ENCODE measurements around the gene LHPP. TPM values are rescaled to one million over a fixed set of nuclear protein-coding genes. Genes with fewer than 3 reads are reported as not detected.

LHPP gene
- total RNA-seq, 4 donors from 2014 or later: 12.3 to 25.0 (median 16.2) TPM

DNA sequence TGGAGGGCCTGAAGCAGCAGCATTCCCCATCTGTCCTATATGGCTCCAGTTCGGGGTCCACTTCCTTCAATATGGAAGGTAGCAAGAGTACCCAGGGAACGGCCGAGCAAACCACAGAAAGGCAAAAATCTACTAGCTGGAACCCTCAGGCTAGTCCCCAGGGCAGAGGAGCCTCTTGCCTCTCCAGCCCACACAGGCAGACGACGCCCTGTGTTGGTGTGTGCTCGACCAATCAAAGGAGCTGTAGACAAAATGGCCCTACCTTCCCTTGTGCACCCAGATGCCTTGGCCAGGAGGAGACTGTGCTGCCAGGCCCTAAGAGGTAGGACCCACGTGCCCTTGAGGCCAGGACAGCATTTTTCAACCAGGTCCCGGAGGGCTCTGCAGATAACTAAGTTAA is 191.1 kb downstream of the LHPP start:
- no CpG with 5 or more reads among the region's 8 CpGs for WGBS, 2 donors (ENCODE audit: low coverage in 1 of 2)
- no peak overlapping the region for H3K4me3 ChIP-seq
- H3K9me3 ChIP-seq: no peaks in the 10 kb centered on the region
- H3K27me3 ChIP-seq: no peaks in the 10 kb centered on the region
- peaks cover 0 to 78% (median 23%) of the 10 kb centered on the region in 3 donors for H3K4me1 ChIP-seq
- ATAC-seq: no peak
- H3K27ac ChIP-seq: peak overlapping the region in 2 of 4 donors; percentile 27 to 55
- TF ChIP-seq POLR2AphosphoS5 (IDR thresholded peaks at IDR 0.05) (no peak), EP300 (IDR thresholded peaks at IDR 0.05) (no peak), POLR2A (IDR thresholded peaks at IDR 0.05) (no peak)
- TF ChIP-seq, protein P1, sequence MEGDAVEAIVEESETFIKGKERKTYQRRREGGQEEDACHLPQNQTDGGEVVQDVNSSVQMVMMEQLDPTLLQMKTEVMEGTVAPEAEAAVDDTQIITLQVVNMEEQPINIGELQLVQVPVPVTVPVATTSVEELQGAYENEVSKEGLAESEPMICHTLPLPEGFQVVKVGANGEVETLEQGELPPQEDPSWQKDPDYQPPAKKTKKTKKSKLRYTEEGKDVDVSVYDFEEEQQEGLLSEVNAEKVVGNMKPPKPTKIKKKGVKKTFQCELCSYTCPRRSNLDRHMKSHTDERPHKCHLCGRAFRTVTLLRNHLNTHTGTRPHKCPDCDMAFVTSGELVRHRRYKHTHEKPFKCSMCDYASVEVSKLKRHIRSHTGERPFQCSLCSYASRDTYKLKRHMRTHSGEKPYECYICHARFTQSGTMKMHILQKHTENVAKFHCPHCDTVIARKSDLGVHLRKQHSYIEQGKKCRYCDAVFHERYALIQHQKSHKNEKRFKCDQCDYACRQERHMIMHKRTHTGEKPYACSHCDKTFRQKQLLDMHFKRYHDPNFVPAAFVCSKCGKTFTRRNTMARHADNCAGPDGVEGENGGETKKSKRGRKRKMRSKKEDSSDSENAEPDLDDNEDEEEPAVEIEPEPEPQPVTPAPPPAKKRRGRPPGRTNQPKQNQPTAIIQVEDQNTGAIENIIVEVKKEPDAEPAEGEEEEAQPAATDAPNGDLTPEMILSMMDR (IDR thresholded peaks at IDR 0.05): no peak
- peaks cover 0 to 14% of the 10 kb centered on the region in 2 donors for H3K36me3 ChIP-seq

GRCh38 chr10:124653311-124653710 is 191.7 kb downstream of the LHPP start:
- no CpG with 5 or more reads among the region's 7 CpGs for WGBS, 2 donors (ENCODE audit: low coverage in 1 of 2)
- Histone ChIP-seq H3K4me3 (no peak overlapping the region), H3K36me3 (peaks cover 0 to 14% of the 10 kb centered on the region in 2 donors), H3K27me3 (no peaks in the 10 kb centered on the region), H3K4me1 (peaks cover 0 to 78% (median 17%) of the 10 kb centered on the region in 3 donors), H3K9me3 (no peaks in the 10 kb centered on the region), H3K27ac (peak overlapping the region in 3 of 4 donors; percentile 27 to 55 (median 52))
- no peak for ATAC-seq
- TF ChIP-seq POLR2AphosphoS5 (IDR thresholded peaks at IDR 0.05): no peak

- H3K4me1 ChIP-seq: peaks cover 0 to 76% (median 10%) of the 10 kb centered on the region in 3 donors
- ATAC-seq: peak; percentile 75
- no peaks in the 10 kb centered on the region for H3K27me3 ChIP-seq
- H3K36me3 ChIP-seq: peaks cover 0 to 14% of the 10 kb centered on the region in 2 donors
- TF ChIP-seq POLR2A (IDR thresholded peaks at IDR 0.05) (no peak), POLR2AphosphoS5 (IDR thresholded peaks at IDR 0.05) (no peak)
- WGBS, 2 donors (ENCODE audit: low coverage in 1 of 2): 61 to 70% methylated on average over 11 of the region's 17 CpGs
- peak overlapping the region in 3 of 4 donors; percentile 52 to 55 (median 53) for H3K27ac ChIP-seq
- H3K9me3 ChIP-seq: no peaks in the 10 kb centered on the region
- no peak overlapping the region for H3K4me3 ChIP-seq
These were observed 192.4 kb downstream of the LHPP start for GRCh38 chr10:124653811-124654651.

DNA sequence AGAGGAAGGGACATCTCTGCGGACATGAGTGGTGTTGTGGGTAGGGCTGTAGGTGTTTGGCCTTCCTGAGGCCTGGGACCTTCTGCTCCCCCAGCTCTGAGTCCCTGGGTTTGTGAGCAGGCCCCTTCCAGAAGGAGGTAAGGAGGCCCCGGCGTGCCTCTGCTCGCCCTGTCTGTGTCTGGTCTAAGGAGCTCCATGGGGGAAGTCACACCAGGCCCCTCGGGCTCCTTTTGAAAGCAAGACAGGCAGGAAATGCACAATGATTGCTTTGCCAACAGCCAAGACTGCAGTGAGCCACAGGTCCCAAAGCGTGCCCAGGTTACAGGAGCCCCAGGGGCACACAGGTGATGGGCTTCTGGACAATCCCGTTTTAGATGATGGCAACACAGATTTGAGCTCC is 193.1 kb downstream of the LHPP start:
- H3K4me3 ChIP-seq: no peak overlapping the region
- TF ChIP-seq, protein P1 (IDR thresholded peaks at IDR 0.05): no peak
- TF ChIP-seq EP300 (IDR thresholded peaks at IDR 0.05) (no peak), POLR2AphosphoS5 (IDR thresholded peaks at IDR 0.05) (no peak), POLR2A (IDR thresholded peaks at IDR 0.05) (no peak)
- 80% methylated on average over 1 of the region's 7 CpGs; no CpG with 5 or more reads in 1 of the 2 donors for WGBS, 2 donors (ENCODE audit: low coverage in 1 of 2)
- ATAC-seq: no peak
- peaks cover 0 to 75% (median 4%) of the 10 kb centered on the region in 3 donors for H3K4me1 ChIP-seq
- H3K36me3 ChIP-seq: peaks cover 0 to 14% of the 10 kb centered on the region in 2 donors
- H3K9me3 ChIP-seq: no peaks in the 10 kb centered on the region
- peak overlapping the region in 3 of 4 donors; percentile 41 to 55 (median 53) for H3K27ac ChIP-seq
- H3K27me3 ChIP-seq: no peaks in the 10 kb centered on the region

GRCh38 chr10:124655191-124656112 is 193.8 kb downstream of the LHPP start:
- Histone ChIP-seq H3K4me3 (no peak overlapping the region), H3K36me3 (peaks cover 0 to 14% of the 10 kb centered on the region in 2 donors), H3K9me3 (no peaks in the 10 kb centered on the region), H3K27me3 (no peaks in the 10 kb centered on the region), H3K4me1 (peaks cover 0 to 68% (median 4%) of the 10 kb centered on the region in 3 donors), H3K27ac (peak overlapping the region in 3 of 4 donors; percentile 41 to 55 (median 53))
- 86 to 100% methylated on average over 1 to 4 of the region's 13 CpGs for WGBS, 2 donors (ENCODE audit: low coverage in 1 of 2)
- TF ChIP-seq POLR2AphosphoS5 (IDR thresholded peaks at IDR 0.05) (no peak), EP300 (IDR thresholded peaks at IDR 0.05) (no peak), POLR2A (IDR thresholded peaks at IDR 0.05) (no peak)
- TF ChIP-seq, protein P1 (IDR thresholded peaks at IDR 0.05): no peak
- no peak for ATAC-seq
